GM06990 (cell line): Measurements from ENCODE around the gene MYL6B.

Experiments used
- DNase-seq: peaks from one replicate; pipeline ENCODE4 v3.0.0-alpha.2; 2011; ENCODE audit not compliant: insufficient read length; ENCODE audit errors: extremely low read depth
- H3K27me3 ChIP-seq: replicated peaks from 2 replicates; pipeline ENCODE4 v1.6.0; 2011; ENCODE audit warnings: low read length; ENCODE audit not compliant: control insufficient read depth, insufficient read depth
- H3K36me3 ChIP-seq: 2 replicates; pipeline ENCODE4 v1.5.1; 2011; ENCODE audit warnings: low read length; ENCODE audit not compliant: control insufficient read depth, insufficient read depth
- H3K4me3 ChIP-seq: replicated peaks from 2 replicates; pipeline ENCODE4 v1.5.1; 2011; ENCODE audit warnings: low read depth, mild to moderate bottlenecking, control low read depth, low read length
- CTCF ChIP-seq: IDR thresholded peaks from 2 replicates; pipeline ENCODE4 v1.5.1; 2011; ENCODE audit warnings: low read length, control low read depth, mild to moderate bottlenecking, inconsistent platforms; ENCODE audit not compliant: insufficient read depth, poor library complexity, severe bottlenecking

The MYL6B gene

GRCh38 chr12:56160894-56161689, 8.7 kb downstream of the MYL6B start:
- Histone ChIP-seq H3K4me3 (peak overlapping the region; percentile 91), H3K36me3 (peaks cover 37% of the 10 kb centered on the region), H3K27me3 (no peaks in the 10 kb centered on the region)
- no peak for DNase-seq
- no peak for TF ChIP-seq CTCF

- DNase-seq = no peak
- TF ChIP-seq CTCF = no peak
- Histone ChIP-seq H3K36me3 (peaks cover 37% of the 10 kb centered on the region), H3K4me3 (no peak overlapping the region), H3K27me3 (no peaks in the 10 kb centered on the region)
These were observed 9.4 kb downstream of the MYL6B start for GRCh38 chr12:56161690-56162351.

GRCh38 chr12:56162468-56163290, 10.3 kb downstream of the MYL6B start:
- no peak for DNase-seq
- H3K36me3 ChIP-seq = peaks cover 40% of the 10 kb centered on the region
- no peak for TF ChIP-seq CTCF
- no peaks in the 10 kb centered on the region for H3K27me3 ChIP-seq
- no peak overlapping the region for H3K4me3 ChIP-seq

GRCh38 chr12:56163533-56164344, 11.4 kb downstream of the MYL6B start:
- DNase-seq = no peak
- TF ChIP-seq CTCF = no peak
- peaks cover 42% of the 10 kb centered on the region for H3K36me3 ChIP-seq
- H3K4me3 ChIP-seq = no peak overlapping the region
- H3K27me3 ChIP-seq = no peaks in the 10 kb centered on the region

GRCh38 chr12:56164345-56164729, 11.9 kb downstream of the MYL6B start:
- Histone ChIP-seq H3K36me3 (peaks cover 42% of the 10 kb centered on the region), H3K27me3 (no peaks in the 10 kb centered on the region), H3K4me3 (no peak overlapping the region)
- DNase-seq = no peak
- TF ChIP-seq CTCF = no peak
